GM12878 (cell line): Measurements from ENCODE around the gene TOR1B. TPM values are rescaled to one million over a fixed set of nuclear protein-coding genes. Genes with fewer than 3 reads are reported as not detected.

ENCODE experiments used
- ATAC-seq: fragments of 200-7000 bp; cut with Tn5 transposase; 3 replicates; pipeline ENCODE4 v1.9.1; 2020; ENCODE audit warnings: mild to moderate bottlenecking, moderate library complexity
- BruUV-seq: library from RNA; stranded (reverse); fragments of 400-500 nt; replicated peaks from 2 replicates; lab custom pipeline; 2021; lab: Mats Ljungman, UMichigan
- CTCF ChIA-PET: fragments of 300-600 bp; sonication (Branson Sonifier 250); formaldehyde crosslinking; extraction: SDS; loops from one replicate; lab custom pipeline; 2021; ENCODE audit warnings: inconsistent platforms; lab: Yijun Ruan, JAX
- POLR2A ChIA-PET: fragments of 350-600 bp; formaldehyde crosslinking; extraction: SDS; loops from one replicate; lab custom pipeline; 2021; ENCODE audit warnings: inconsistent platforms; lab: Charles Lee
- RAD21 ChIA-PET: fragments of 300-600 bp; sonication (Branson Sonifier 250); formaldehyde crosslinking; loops from one replicate; lab custom pipeline; 2023; ENCODE audit warnings: antibody characterized with exemption; ENCODE audit not compliant: unreplicated experiment; lab: Charles Lee
- SMC1A ChIA-PET: fragments of 300-600 bp; sonication (Branson Sonifier 250); formaldehyde crosslinking; loops from one replicate; lab custom pipeline; 2023; ENCODE audit not compliant: unreplicated experiment, uncharacterized antibody; lab: Charles Lee
- DNase-seq: peaks from one replicate; pipeline ENCODE4 v3.0.0-alpha.2; 2011; ENCODE audit warnings: low read depth, low spot score
- FAIRE-seq: peaks from 3 replicates; lab custom pipeline; 2011; peaks lifted over from hg19 to GRCh38; lab: Jason Lieb, UNC
- H2AFZ ChIP-seq: 2 replicates; pipeline ENCODE4 v1.6.0; 2011; ENCODE audit warnings: low read depth, low read length, control low read depth; ENCODE audit not compliant: control insufficient read depth
- H3K27ac ChIP-seq: 2 replicates; pipeline ENCODE4 v1.5.1; 2011; ENCODE audit warnings: control low read depth; ENCODE audit not compliant: control insufficient read depth, insufficient read depth
- H3K27me3 ChIP-seq, 2 experiments: replicated peaks in 1 of 2; 2 replicates each; pipeline versions ENCODE4 v1.6.0 to v1.6.1; 2011; ENCODE audit warnings: low read length in 1 of 2; ENCODE audit not compliant: control insufficient read depth in 2 of 2, insufficient read depth in 2 of 2
- H3K36me3 ChIP-seq, 2 experiments: 2 replicates each; pipeline ENCODE4 v1.5.1; 2011; ENCODE audit warnings: low read length in 1 of 2; ENCODE audit not compliant: control insufficient read depth in 2 of 2, insufficient read depth in 2 of 2
- H3K4me1 ChIP-seq: 2 replicates; pipeline ENCODE4 v1.6.1; 2011; ENCODE audit warnings: mild to moderate bottlenecking, low read length, moderate library complexity, mixed read lengths; ENCODE audit not compliant: control insufficient read depth, insufficient read depth
- H3K4me2 ChIP-seq: 2 replicates; pipeline ENCODE4 v1.6.0; 2011; ENCODE audit warnings: control low read depth; ENCODE audit not compliant: control insufficient read depth, insufficient read depth
- H3K4me3 ChIP-seq: fragments of 200-600 bp; sonication (generic); 2 replicates; pipeline ENCODE4 v1.5.1; 2016
- H3K79me2 ChIP-seq: 2 replicates; pipeline ENCODE4 v1.6.0; 2011; ENCODE audit warnings: low read length; ENCODE audit not compliant: control insufficient read depth, insufficient read depth
- H3K9ac ChIP-seq: 2 replicates; pipeline ENCODE4 v1.8.0; 2011; ENCODE audit warnings: low read length, control low read depth, mixed read lengths; ENCODE audit not compliant: control insufficient read depth, insufficient read depth
- H3K9me3 ChIP-seq: replicated peaks from 3 replicates; pipeline ENCODE4 v1.5.1; 2011; ENCODE audit warnings: mild to moderate bottlenecking, low read length; ENCODE audit not compliant: control insufficient read depth, insufficient read depth
- H4K20me1 ChIP-seq: 2 replicates; pipeline ENCODE4 v1.6.0; 2011; ENCODE audit not compliant: control insufficient read depth, insufficient read depth
- CHD2 ChIP-seq: IDR thresholded peaks from 2 replicates; pipeline ENCODE4 v1.6.1; 2011; ENCODE audit warnings: low read depth, low read length, improper control_type of control experiment, borderline replicate concordance
- CHD4 ChIP-seq: fragments of 200-600 bp; sonication (generic); IDR thresholded peaks from 2 replicates; pipeline ENCODE4 v1.6.1; 2016; ENCODE audit warnings: mild to moderate bottlenecking
- FOS ChIP-seq: IDR thresholded peaks from 3 replicates; pipeline ENCODE4 v1.6.1; 2011; ENCODE audit warnings: borderline replicate concordance; ENCODE audit not compliant: insufficient read length; ENCODE audit errors: extremely low read depth
- FOXK2 ChIP-seq: fragments of 450-650 bp; IDR thresholded peaks from 2 replicates; pipeline ENCODE4 v1.6.1; 2017; ENCODE audit warnings: mild to moderate bottlenecking, moderate library complexity
- POLR2A ChIP-seq: IDR thresholded peaks from 2 replicates; pipeline ENCODE4 v1.6.1; 2011; ENCODE audit warnings: low read depth, mild to moderate bottlenecking, low read length
- SPI1 ChIP-seq: IDR thresholded peaks from 2 replicates; pipeline ENCODE4 v1.6.1; 2011; ENCODE audit warnings: low read depth, mild to moderate bottlenecking, low read length, moderate library complexity, borderline replicate concordance; ENCODE audit not compliant: insufficient read depth
- SUZ12 ChIP-seq: fragments of 200-600 bp; sonication (generic); IDR thresholded peaks from one replicate; pipeline ENCODE4 v1.6.1; 2018; ENCODE audit warnings: antibody characterized with exemption, mild to moderate bottlenecking; ENCODE audit not compliant: unreplicated experiment
- ZBED1 ChIP-seq: IDR thresholded peaks from 2 replicates; pipeline ENCODE4 v1.6.1; 2016; ENCODE audit warnings: borderline replicate concordance
- ZNF24 ChIP-seq: fragments of 450-650 bp; IDR thresholded peaks from 2 replicates; pipeline ENCODE4 v1.6.1; 2017; ENCODE audit warnings: antibody characterized with exemption, mild to moderate bottlenecking
- WGBS: methylation state at CpG from one replicate; pipeline ENCODE4 v1.1.6; 2016; ENCODE audit warnings: low lambda C conversion rate; ENCODE audit not compliant: insufficient replicate concordance, insufficient coverage; ENCODE audit errors: missing lambda C conversion rate; 5-methylcytosine and 5-hydroxymethylcytosine counted together
- in situ Hi-C: fragments of 300-500 bp; cut with MboI; formaldehyde crosslinking; loops from 9 replicates; pipeline ENCODE4 v1.14.3; 2018; ENCODE audit warnings: mixed read lengths
- intact Hi-C: fragments of 100-400 bp; cut with micrococcal nuclease; formaldehyde crosslinking; loops from one replicate; pipeline ENCODE4 v1.14.2; 2022; ENCODE audit not compliant: unreplicated experiment
- polyA plus RNA-seq, 11 experiments: library from polyadenylated mRNA; depleted of rRNA in 4 of 11; unstranded in 6 of 11; stranded (reverse) in 5 of 11; fragments of >200 nt; fragmentation: Nextera tagmentation in 4 of 11; fragmentation: Illumina TruSeq in 1 of 11; extraction: Ambion mirVana in 4 of 11; extraction: Trizol in 1 of 11; gene quantifications; 1 replicate in 1 of 11; 2 replicates in 10 of 11; pipeline versions ENCODE4 v1.2.1 to v1.2.3, GENCODE V29; 2011 to 2016; ENCODE audit warnings: inconsistent platforms in 2 of 11, missing spikeins in 2 of 11, low read depth in 1 of 11
- total RNA-seq, 4 experiments: library from RNA; depleted of rRNA in 3 of 4; stranded (reverse); fragments of >200 nt in 3 of 4; fragmentation: Illumina TruSeq in 1 of 4; extraction: Trizol in 1 of 4; gene quantifications; 2 replicates each; pipeline versions ENCODE4 v1.2.1 to v1.2.3, GENCODE V29; 2013 to 2021
- TF ChIP-seq, protein P1 (sequence below): IDR thresholded peaks from 2 replicates; pipeline ENCODE4 v1.6.1; 2011; ENCODE audit warnings: mild to moderate bottlenecking, low read depth, low read length, moderate library complexity; ENCODE audit not compliant: insufficient replicate concordance
- TF ChIP-seq, protein P2 (sequence below): IDR thresholded peaks from 2 replicates; pipeline ENCODE4 v1.6.1; 2011; ENCODE audit warnings: borderline replicate concordance, low read depth, mild to moderate bottlenecking, moderate library complexity, mixed read lengths, low read length; ENCODE audit not compliant: insufficient read depth; ENCODE audit errors: extremely low read length
- TF ChIP-seq, protein P3 (sequence below): fragments of 150-350 bp; IDR thresholded peaks from 2 replicates; pipeline ENCODE4 v1.6.1; 2014; ENCODE audit warnings: mild to moderate bottlenecking, low read depth, low read length

TOR1B gene
- total and polyA plus RNA-seq, 10 of the 15 experiments (the other 5 are each of a cell fraction or from before 2014, with no cell fraction given), result 1.8 to 17.5 (median 9.9) TPM

DNA sequence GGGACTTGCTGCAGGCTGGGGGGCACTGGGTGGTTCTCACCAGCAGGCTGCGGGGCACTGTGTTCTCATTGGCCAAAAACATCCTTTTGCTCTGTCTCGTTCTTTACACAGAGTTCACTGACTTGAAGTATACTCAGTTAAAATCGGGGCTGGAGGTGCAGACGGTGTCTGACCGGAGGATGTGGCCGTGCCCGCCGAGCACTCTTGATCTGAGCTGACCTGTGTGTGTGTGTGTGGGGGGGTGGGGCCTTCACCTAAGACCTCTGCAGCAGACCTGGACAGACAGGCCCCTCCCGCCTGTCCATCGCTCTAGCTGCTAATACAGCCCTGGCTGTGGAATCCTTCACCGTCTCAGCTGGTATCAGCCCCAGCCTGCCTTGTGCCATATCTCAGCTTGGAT is 7.1 kb downstream of the TOR1B start:
- no peak for DNase-seq
- intact Hi-C loops, result no loop called here
- no peaks in the 10 kb centered on the region for H4K20me1 ChIP-seq
- no peak overlapping the region for H3K4me2 ChIP-seq
- H3K79me2 ChIP-seq, result no peaks in the 10 kb centered on the region; the same call in 1 of the 2 replicates
- no peak for TF ChIP-seq CHD2
- TF ChIP-seq POLR2A, result peak; percentile 19; the same call in 1 of the 2 replicates
- WGBS, result 98% methylated on average over 11 of the region's 11 CpGs
- H3K27me3 ChIP-seq, result no peaks in the 10 kb centered on the region
- ChIA-PET POLR2A (no interaction called here), SMC1A (interaction anchor here (0.9 kb wide), 1 partner anchor 11 kb away, joined by 3 read pairs; no protein-coding TSS in a partner anchor), CTCF (interaction anchor here (1.3 kb wide), 1 partner anchor 26 kb away, joined by 5 read pairs; no protein-coding TSS in a partner anchor), RAD21 (no interaction called here)
- no peak overlapping the region for H2AFZ ChIP-seq
- peaks cover 0 to 14% of the 10 kb centered on the region in 2 experiments for H3K36me3 ChIP-seq
- no peak for ATAC-seq
- FAIRE-seq, result no peak
- H3K9me3 ChIP-seq, result no peaks in the 10 kb centered on the region
- H3K4me3 ChIP-seq, result no peak overlapping the region
- in situ Hi-C loops, result no loop called here
- H3K27ac ChIP-seq, result no peak overlapping the region
- no peak overlapping the region for H3K9ac ChIP-seq
- no TSS peak for BruUV-seq
- H3K4me1 ChIP-seq, result peaks cover 3% of the 10 kb centered on the region

DNA sequence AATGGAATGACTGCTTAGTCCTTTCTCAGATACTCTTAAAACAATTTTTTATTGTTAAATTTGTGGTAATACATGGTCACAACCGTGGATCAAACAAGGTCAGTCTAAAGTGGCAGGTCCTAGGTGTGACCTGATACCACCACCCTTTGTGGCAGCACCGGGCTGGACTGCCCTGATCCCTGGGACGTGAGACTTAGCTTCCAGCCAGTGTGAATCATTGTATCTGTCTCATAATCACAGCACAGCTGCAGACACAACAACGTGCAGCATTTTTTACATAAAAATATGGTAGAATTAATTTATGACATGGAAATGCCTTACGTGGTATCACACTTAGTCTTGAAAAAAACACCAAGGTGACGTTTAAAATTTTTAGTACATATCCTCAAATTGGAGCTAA is 7.8 kb downstream of the TOR1B start:
- intact Hi-C loops, result no loop called here
- WGBS, result 88% methylated on average over 6 of the region's 6 CpGs
- BruUV-seq, result no TSS peak
- TF ChIP-seq ZNF24 (no peak), ZBED1 (no peak), FOS (no peak), FOXK2 (no peak), SUZ12 (no peak), CHD4 (no peak), SPI1 (no peak)
- TF ChIP-seq, protein P1, sequence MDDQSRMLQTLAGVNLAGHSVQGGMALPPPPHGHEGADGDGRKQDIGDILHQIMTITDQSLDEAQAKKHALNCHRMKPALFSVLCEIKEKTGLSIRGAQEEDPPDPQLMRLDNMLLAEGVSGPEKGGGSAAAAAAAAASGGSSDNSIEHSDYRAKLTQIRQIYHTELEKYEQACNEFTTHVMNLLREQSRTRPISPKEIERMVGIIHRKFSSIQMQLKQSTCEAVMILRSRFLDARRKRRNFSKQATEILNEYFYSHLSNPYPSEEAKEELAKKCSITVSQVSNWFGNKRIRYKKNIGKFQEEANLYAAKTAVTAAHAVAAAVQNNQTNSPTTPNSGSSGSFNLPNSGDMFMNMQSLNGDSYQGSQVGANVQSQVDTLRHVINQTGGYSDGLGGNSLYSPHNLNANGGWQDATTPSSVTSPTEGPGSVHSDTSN, result no peak
- TF ChIP-seq, protein P2, sequence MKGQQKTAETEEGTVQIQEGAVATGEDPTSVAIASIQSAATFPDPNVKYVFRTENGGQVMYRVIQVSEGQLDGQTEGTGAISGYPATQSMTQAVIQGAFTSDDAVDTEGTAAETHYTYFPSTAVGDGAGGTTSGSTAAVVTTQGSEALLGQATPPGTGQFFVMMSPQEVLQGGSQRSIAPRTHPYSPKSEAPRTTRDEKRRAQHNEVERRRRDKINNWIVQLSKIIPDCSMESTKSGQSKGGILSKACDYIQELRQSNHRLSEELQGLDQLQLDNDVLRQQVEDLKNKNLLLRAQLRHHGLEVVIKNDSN, result no peak
- TF ChIP-seq, protein P3, sequence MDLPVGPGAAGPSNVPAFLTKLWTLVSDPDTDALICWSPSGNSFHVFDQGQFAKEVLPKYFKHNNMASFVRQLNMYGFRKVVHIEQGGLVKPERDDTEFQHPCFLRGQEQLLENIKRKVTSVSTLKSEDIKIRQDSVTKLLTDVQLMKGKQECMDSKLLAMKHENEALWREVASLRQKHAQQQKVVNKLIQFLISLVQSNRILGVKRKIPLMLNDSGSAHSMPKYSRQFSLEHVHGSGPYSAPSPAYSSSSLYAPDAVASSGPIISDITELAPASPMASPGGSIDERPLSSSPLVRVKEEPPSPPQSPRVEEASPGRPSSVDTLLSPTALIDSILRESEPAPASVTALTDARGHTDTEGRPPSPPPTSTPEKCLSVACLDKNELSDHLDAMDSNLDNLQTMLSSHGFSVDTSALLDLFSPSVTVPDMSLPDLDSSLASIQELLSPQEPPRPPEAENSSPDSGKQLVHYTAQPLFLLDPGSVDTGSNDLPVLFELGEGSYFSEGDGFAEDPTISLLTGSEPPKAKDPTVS, result no peak

More for the DNA sequence above, 7.8 kb downstream of the TOR1B start:
- Histone ChIP-seq H3K79me2 (no peaks in the 10 kb centered on the region), H2AFZ (no peak overlapping the region), H3K9ac (no peak overlapping the region), H3K27me3 (no peaks in the 10 kb centered on the region), H3K27ac (no peak overlapping the region), H3K9me3 (no peaks in the 10 kb centered on the region), H3K4me1 (peaks cover 3% of the 10 kb centered on the region), H3K36me3 (peaks cover 4 to 14% of the 10 kb centered on the region in 2 experiments), H4K20me1 (no peaks in the 10 kb centered on the region), H3K4me3 (no peak overlapping the region), H3K4me2 (no peak overlapping the region)
- CTCF ChIA-PET, result no interaction called here
- POLR2A ChIA-PET, result interaction anchor here (0.8 kb wide), 1 partner anchor 9 kb away, joined by 3 read pairs; no protein-coding TSS in a partner anchor
- in situ Hi-C loops, result no loop called here
- RAD21 ChIA-PET, result no interaction called here
- DNase-seq (no peak), FAIRE-seq (no peak), ATAC-seq (no peak)
- SMC1A ChIA-PET, result interaction anchor here (0.9 to 1.6 kb wide), 2 partner anchors 11 kb away, joined by 3 to 5 read pairs; no protein-coding TSS in a partner anchor
